Activated naive CD4-positive, alpha-beta T cell treated with anti-CD3 and anti-CD28 coated beads, Interleukin-2, amount 50 U/mL, for 24 hours (primary cell): ENCODE measurements around the gene GPN3.
"Not testable (repeated sequence)": the region's sequence is repeated elsewhere in the genome, so short reads cannot be mapped to it uniquely, and the experiment has no call there.

Source experiments
- H3K27ac Mint-ChIP-seq: one replicate; pipeline ENCODE4 v1.8.0; 2021; ENCODE audit warnings: mild to moderate bottlenecking, mixed read lengths
- H3K27me3 Mint-ChIP-seq: one replicate; pipeline ENCODE4 v1.8.0; 2021; ENCODE audit warnings: mixed read lengths
- H3K36me3 Mint-ChIP-seq: one replicate; pipeline ENCODE4 v1.8.0; 2021; ENCODE audit warnings: mixed read lengths
- H3K4me1 Mint-ChIP-seq: one replicate; pipeline ENCODE4 v1.8.0; 2021; ENCODE audit warnings: mixed read lengths
- H3K4me3 Mint-ChIP-seq: one replicate; pipeline ENCODE4 v1.8.0; 2021; ENCODE audit warnings: mild to moderate bottlenecking, mixed read lengths
- H3K9me3 Mint-ChIP-seq: one replicate; pipeline ENCODE4 v1.8.0; 2021; ENCODE audit warnings: mixed read lengths

Gene GPN3

GRCh38 chr12:110468214-110469048 lies at the start of gene GPN3, which contains the start of gene FAM216A:
TSS of gene GPN3 (minus strand) at chr12:110468257. CDS start at chr12:110468203, 54 bp downstream.
TSS of gene FAM216A (plus strand) at chr12:110468845. CDS start at chr12:110468876, 31 bp downstream.
- Mint-ChIP-seq H3K9me3 (no peaks in the 10 kb centered on the region), H3K27me3 (no peaks in the 10 kb centered on the region), H3K4me3 (peak within 1 kb of the TSS; percentile 99), H3K4me1 (peaks cover 53% of the 10 kb centered on the region), H3K27ac (peak within 1 kb of the TSS; percentile 99), H3K36me3 (peaks cover 2% of the 10 kb centered on the region)

GRCh38 chr12:110516995-110517394 lies 48.9 kb upstream of the GPN3 start:
- Mint-ChIP-seq H3K36me3 (peaks cover 1% of the 10 kb centered on the region), H3K27me3 (peaks cover 1% of the 10 kb centered on the region), H3K4me1 (no peaks in the 10 kb centered on the region), H3K4me3 (no peak overlapping the region), H3K27ac (no peak overlapping the region), H3K9me3 (no peaks in the 10 kb centered on the region)

GRCh38 chr12:110514363-110514762 lies 46.3 kb upstream of the GPN3 start:
- Mint-ChIP-seq H3K27ac (no peak overlapping the region), H3K27me3 (peaks cover 1% of the 10 kb centered on the region), H3K4me1 (no peaks in the 10 kb centered on the region), H3K9me3 (no peaks in the 10 kb centered on the region), H3K36me3 (no peaks in the 10 kb centered on the region), H3K4me3 (no peak overlapping the region)

GRCh38 chr12:110513842-110514241 lies 45.8 kb upstream of the GPN3 start:
- no peaks in the 10 kb centered on the region for H3K4me1 Mint-ChIP-seq
- peaks cover 1% of the 10 kb centered on the region for H3K27me3 Mint-ChIP-seq
- H3K27ac Mint-ChIP-seq = no peak overlapping the region
- no peaks in the 10 kb centered on the region for H3K9me3 Mint-ChIP-seq
- no peak overlapping the region for H3K4me3 Mint-ChIP-seq
- no peaks in the 10 kb centered on the region for H3K36me3 Mint-ChIP-seq

- Mint-ChIP-seq H3K4me3 (no peak overlapping the region), H3K27ac (no peak overlapping the region), H3K36me3 (no peaks in the 10 kb centered on the region), H3K4me1 (no peaks in the 10 kb centered on the region), H3K9me3 (no peaks in the 10 kb centered on the region), H3K27me3 (no peaks in the 10 kb centered on the region)
Observed at GRCh38 chr12:110508071-110508586, 40.1 kb upstream of the GPN3 start.

- Mint-ChIP-seq H3K36me3 (peaks cover 5% of the 10 kb centered on the region), H3K4me1 (peaks cover 11% of the 10 kb centered on the region), H3K27ac (no peak overlapping the region), H3K4me3 (no peak overlapping the region), H3K27me3 (no peaks in the 10 kb centered on the region), H3K9me3 (no peaks in the 10 kb centered on the region)
Observed at GRCh38 chr12:110505332-110505731, 37.3 kb upstream of the GPN3 start.

- no peak overlapping the region for H3K4me3 Mint-ChIP-seq
- H3K27me3 Mint-ChIP-seq = no peaks in the 10 kb centered on the region
- no peak overlapping the region for H3K27ac Mint-ChIP-seq
- peaks cover 29% of the 10 kb centered on the region for H3K4me1 Mint-ChIP-seq
- H3K36me3 Mint-ChIP-seq = peaks cover 6% of the 10 kb centered on the region
- H3K9me3 Mint-ChIP-seq = no peaks in the 10 kb centered on the region
Observed at GRCh38 chr12:110503432-110503831, 35.4 kb upstream of the GPN3 start.

- H3K4me3 Mint-ChIP-seq = peak within 1 kb of the TSS; percentile 92
- peaks cover 6% of the 10 kb centered on the region for H3K36me3 Mint-ChIP-seq
- peak within 1 kb of the TSS; percentile 96 for H3K27ac Mint-ChIP-seq
- no peaks in the 10 kb centered on the region for H3K9me3 Mint-ChIP-seq
- no peaks in the 10 kb centered on the region for H3K27me3 Mint-ChIP-seq
- H3K4me1 Mint-ChIP-seq = peaks cover 34% of the 10 kb centered on the region
Observed at GRCh38 chr12:110501752-110502738, 34.0 kb upstream of the GPN3 start, which contains the start of the genes RAD9B and VPS29. TSS of gene RAD9B (plus strand) at chr12:110502331. CDS start at chr12:110502338, 7 bp downstream. TSS of gene VPS29 (minus strand) at chr12:110502111. CDS start at chr12:110502051, 60 bp downstream.

- peak overlapping the region; percentile 96 for H3K27ac Mint-ChIP-seq
- no peaks in the 10 kb centered on the region for H3K27me3 Mint-ChIP-seq
- H3K36me3 Mint-ChIP-seq = peaks cover 6% of the 10 kb centered on the region
- no peaks in the 10 kb centered on the region for H3K9me3 Mint-ChIP-seq
- peaks cover 34% of the 10 kb centered on the region for H3K4me1 Mint-ChIP-seq
- H3K4me3 Mint-ChIP-seq = peak overlapping the region; percentile 92
Observed at GRCh38 chr12:110501399-110501751, 33.3 kb upstream of the GPN3 start.

GRCh38 chr12:110498984-110499706 lies 31.1 kb upstream of the GPN3 start:
- no peaks in the 10 kb centered on the region for H3K27me3 Mint-ChIP-seq
- peak overlapping the region; percentile 36 for H3K27ac Mint-ChIP-seq
- peak overlapping the region; percentile 15 for H3K4me3 Mint-ChIP-seq
- H3K4me1 Mint-ChIP-seq = peaks cover 37% of the 10 kb centered on the region
- peaks cover 9% of the 10 kb centered on the region for H3K36me3 Mint-ChIP-seq
- no peaks in the 10 kb centered on the region for H3K9me3 Mint-ChIP-seq

- H3K4me1 Mint-ChIP-seq = peaks cover 11% of the 10 kb centered on the region
- no peak overlapping the region for H3K27ac Mint-ChIP-seq
- H3K36me3 Mint-ChIP-seq = no peaks in the 10 kb centered on the region
- H3K4me3 Mint-ChIP-seq = no peak overlapping the region
- no peaks in the 10 kb centered on the region for H3K27me3 Mint-ChIP-seq
- H3K9me3 Mint-ChIP-seq = no peaks in the 10 kb centered on the region
Observed at GRCh38 chr12:110475426-110475825, 7.4 kb upstream of the GPN3 start.

GRCh38 chr12:110467847-110468213 lies 227 bp downstream of the GPN3 start:
- H3K27me3 Mint-ChIP-seq = no peaks in the 10 kb centered on the region
- peaks cover 53% of the 10 kb centered on the region for H3K4me1 Mint-ChIP-seq
- peak overlapping the region; percentile 99 for H3K27ac Mint-ChIP-seq
- peak overlapping the region; percentile 99 for H3K4me3 Mint-ChIP-seq
- peaks cover 2% of the 10 kb centered on the region for H3K36me3 Mint-ChIP-seq
- H3K9me3 Mint-ChIP-seq = no peaks in the 10 kb centered on the region

- Mint-ChIP-seq H3K27ac (no peak overlapping the region), H3K9me3 (no peaks in the 10 kb centered on the region), H3K4me3 (peak overlapping the region; percentile 99), H3K27me3 (no peaks in the 10 kb centered on the region), H3K36me3 (peaks cover 5% of the 10 kb centered on the region), H3K4me1 (peaks cover 59% of the 10 kb centered on the region)
Observed at GRCh38 chr12:110466791-110467190, 1.3 kb downstream of the GPN3 start.

GRCh38 chr12:110465765-110466164 lies 2.3 kb downstream of the GPN3 start:
- H3K4me1 Mint-ChIP-seq = peaks cover 52% of the 10 kb centered on the region
- not testable (repeated sequence) for H3K27ac Mint-ChIP-seq, H3K4me3 Mint-ChIP-seq, H3K27me3 Mint-ChIP-seq, H3K9me3 Mint-ChIP-seq, H3K36me3 Mint-ChIP-seq

GRCh38 chr12:110465024-110465423 lies 3.0 kb downstream of the GPN3 start:
- peaks cover 6% of the 10 kb centered on the region for H3K36me3 Mint-ChIP-seq

More at GRCh38 chr12:110465024-110465423, 3.0 kb downstream of the GPN3 start:
- Mint-ChIP-seq H3K4me1 (peaks cover 45% of the 10 kb centered on the region), H3K4me3 (no peak overlapping the region), H3K27ac (no peak overlapping the region), H3K9me3 (no peaks in the 10 kb centered on the region), H3K27me3 (no peaks in the 10 kb centered on the region)
